Small intestine (tissue), 7 donors: ENCODE measurements around the gene BEND4. TPM values are rescaled to one million over a fixed set of nuclear protein-coding genes. Genes with fewer than 3 reads are reported as not detected.
A peak's percentile ranks its signal among the peaks of the same experiment; 100 is the strongest.

ENCODE experiments used
- DNase-seq, 2 donors: peaks; one replicate each; pipeline versions ENCODE4 v3.0.0 to v3.0.0-alpha.2; 2013
- FAIRE-seq: peaks from 2 replicates; lab custom pipeline; 2012; peaks lifted over from hg19 to GRCh38; lab: Jason Lieb, UNC
- H3K27ac ChIP-seq, 3 donors: one replicate each; pipeline ENCODE4 v1.5.1; 2013; ENCODE audit warnings: low read length in 2 of 3, mild to moderate bottlenecking in 2 of 3, control low read depth in 1 of 3, inconsistent platforms in 1 of 3, low read depth in 1 of 3, moderate library complexity in 1 of 3
- H3K27me3 ChIP-seq, 3 donors: one replicate each; pipeline ENCODE4 v1.6.1; 2013; ENCODE audit warnings: low read length in 3 of 3, inconsistent platforms in 1 of 3; ENCODE audit not compliant: control insufficient read depth in 3 of 3, insufficient read depth in 3 of 3
- H3K36me3 ChIP-seq, 3 donors: one replicate each; pipeline ENCODE4 v1.6.1; 2013; ENCODE audit warnings: low read length in 3 of 3, inconsistent platforms in 1 of 3, low read depth in 1 of 3, mild to moderate bottlenecking in 1 of 3, moderate library complexity in 1 of 3; ENCODE audit not compliant: control insufficient read depth in 3 of 3, insufficient read depth in 2 of 3
- H3K4me1 ChIP-seq, 3 donors: one replicate each; pipeline ENCODE4 v1.6.1; 2013; ENCODE audit warnings: low read length in 2 of 3, inconsistent platforms in 1 of 3, low read depth in 1 of 3, mild to moderate bottlenecking in 1 of 3, moderate library complexity in 1 of 3; ENCODE audit not compliant: control insufficient read depth in 3 of 3, insufficient read depth in 2 of 3
- H3K4me3 ChIP-seq, 3 donors: one replicate each; pipeline ENCODE4 v1.5.1; 2013; ENCODE audit warnings: low read length in 3 of 3, control low read depth in 1 of 3, inconsistent platforms in 1 of 3, low read depth in 1 of 3, mild to moderate bottlenecking in 1 of 3, moderate library complexity in 1 of 3
- H3K9me3 ChIP-seq, 2 donors: one replicate each; pipeline ENCODE4 v1.6.1; 2013; ENCODE audit warnings: low read depth in 1 of 2, low read length in 1 of 2; ENCODE audit not compliant: control insufficient read depth in 2 of 2, insufficient read depth in 1 of 2
- WGBS, 3 donors: extraction: QIAGEN DNeasy Blood & Tissue Kit; methylation state at CpG; one replicate each; pipeline ENCODE4 v1.1.7; 2013; 5-methylcytosine and 5-hydroxymethylcytosine counted together
- polyA plus RNA-seq, 4 donors: library from polyadenylated mRNA; stranded (reverse) in 3 of 4; unstranded in 1 of 4; fragments of 200-250 nt in 3 of 4; fragments of 120-200 nt in 1 of 4; gene quantifications; one replicate each; pipeline versions ENCODE4 v1.2.1 to v1.2.3, GENCODE V29; 2013
- donor health status: healthy with polysubstance abuse.
- donor health status: control.
- donor health status: control.
- donor health status: Bipolar disorder and iron deficiency.
- donor health status: healthy.

BEND4 gene
- polyA plus RNA-seq, 4 donors: 0.10 to 1.8 TPM; not detected in 2

DNA sequence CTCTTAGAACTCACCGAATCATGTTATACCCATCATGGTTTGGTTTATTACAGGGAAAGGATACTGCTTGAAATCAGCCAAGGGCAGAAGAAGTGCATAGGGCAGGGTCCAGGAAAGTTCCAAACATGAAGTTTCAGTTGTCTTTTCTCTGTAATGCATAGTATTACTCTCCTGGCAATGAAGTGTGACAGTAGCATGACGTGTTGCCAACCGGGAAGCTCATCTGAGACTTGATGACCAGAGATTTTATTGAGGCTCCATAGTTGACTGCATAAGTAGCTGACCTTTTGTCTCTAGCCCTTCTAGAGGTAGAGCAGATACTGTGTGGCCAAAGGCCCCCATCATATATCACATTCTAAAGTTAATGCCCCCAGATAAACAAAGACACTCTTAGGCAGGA lies 72.1 kb downstream of the BEND4 start:
- Histone ChIP-seq H3K27me3 (no peaks in the 10 kb centered on the region), H3K27ac (no peak overlapping the region), H3K4me3 (no peak overlapping the region), H3K9me3 (no peaks in the 10 kb centered on the region), H3K4me1 (no peaks in the 10 kb centered on the region), H3K36me3 (peaks cover 3 to 10% (median 4%) of the 10 kb centered on the region in 3 donors)
- no peak for DNase-seq
- no peak for FAIRE-seq
- 92 to 100% (median 95%) methylated on average over 3 of the region's 3 CpGs for WGBS, 3 donors

DNA sequence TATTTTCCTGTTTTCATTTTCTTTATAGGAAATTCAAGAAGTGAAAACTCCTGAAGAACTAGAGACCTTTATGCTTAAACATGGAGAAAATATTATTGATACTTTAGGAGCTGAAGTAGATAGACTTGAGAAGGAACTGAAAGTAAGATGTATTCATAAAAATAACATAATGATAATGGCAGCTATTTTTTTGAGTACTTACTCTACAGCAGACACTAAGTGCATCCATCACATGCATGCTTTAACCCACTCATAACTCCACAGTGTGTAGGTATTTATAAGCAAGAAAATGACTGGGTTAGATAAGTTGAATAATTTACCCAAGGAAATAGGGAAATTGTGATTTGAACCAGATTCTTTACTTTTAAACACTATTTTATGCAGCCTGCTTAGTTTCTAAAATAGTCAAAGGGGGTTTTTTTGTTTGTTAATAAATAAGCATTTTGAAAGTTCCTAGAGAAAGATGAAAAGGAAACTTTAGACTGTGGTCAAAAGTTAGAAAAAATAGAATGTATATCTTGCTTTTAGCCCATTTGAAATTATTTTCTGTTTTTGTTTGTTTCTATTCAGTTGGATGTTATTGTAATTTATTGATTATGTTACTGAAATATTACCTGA lies 74.2 kb downstream of the BEND4 start:
- FAIRE-seq (peak; percentile 36), DNase-seq (no peak)
- Histone ChIP-seq H3K4me3 (no peak overlapping the region), H3K27ac (no peak overlapping the region), H3K36me3 (peaks cover 3 to 10% (median 4%) of the 10 kb centered on the region in 3 donors), H3K4me1 (no peaks in the 10 kb centered on the region), H3K9me3 (no peaks in the 10 kb centered on the region), H3K27me3 (no peaks in the 10 kb centered on the region)

DNA sequence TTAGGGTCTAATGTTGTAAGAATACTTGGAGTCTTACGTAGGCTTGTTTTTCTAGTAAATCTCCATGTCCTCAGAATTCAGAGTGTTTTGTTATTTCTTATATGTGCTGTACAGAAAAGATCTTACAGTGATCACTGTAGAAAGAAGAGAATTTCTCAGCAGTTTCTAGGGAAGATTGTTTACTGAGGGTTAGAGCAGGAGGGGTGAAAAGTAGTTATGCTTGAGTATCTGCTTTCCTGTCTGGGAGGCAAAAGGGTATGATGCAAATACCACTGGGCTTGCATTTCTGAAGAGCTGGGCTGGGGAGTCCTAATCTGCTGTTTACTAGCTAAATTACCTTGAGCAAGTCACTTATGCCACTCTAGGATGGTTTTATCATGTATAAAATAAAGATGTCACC lies 78.2 kb downstream of the BEND4 start:
- WGBS, 3 donors: 94 to 95% (median 94%) methylated on average over 1 of the region's 1 CpG
- Histone ChIP-seq H3K36me3 (peaks cover 0 to 16% (median 3%) of the 10 kb centered on the region in 3 donors), H3K4me3 (no peak overlapping the region), H3K4me1 (no peaks in the 10 kb centered on the region), H3K27me3 (no peaks in the 10 kb centered on the region), H3K27ac (no peak overlapping the region), H3K9me3 (no peaks in the 10 kb centered on the region)
- FAIRE-seq (no peak), DNase-seq (no peak)

DNA sequence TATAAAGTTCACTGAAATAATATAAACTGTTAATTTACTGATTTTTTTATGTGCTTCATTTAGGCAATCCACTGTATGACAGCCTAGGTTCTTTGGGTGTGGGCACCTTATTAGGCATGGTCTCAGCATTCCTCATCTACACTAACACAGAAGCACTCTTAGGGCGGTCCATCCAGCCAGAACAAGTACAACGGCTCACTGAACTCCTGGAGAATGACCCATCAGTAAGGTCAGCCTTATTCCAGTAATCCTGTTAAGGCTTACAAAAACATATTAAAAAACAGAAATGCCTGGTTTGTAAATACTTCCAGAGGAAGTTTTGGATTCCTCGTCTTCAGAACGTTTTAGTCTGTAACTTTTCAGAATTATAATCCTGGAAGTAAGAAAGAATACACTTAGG lies 82.0 kb downstream of the BEND4 start:
- Histone ChIP-seq H3K9me3 (no peaks in the 10 kb centered on the region), H3K36me3 (peaks cover 0 to 16% (median 5%) of the 10 kb centered on the region in 3 donors), H3K4me3 (no peak overlapping the region), H3K27ac (no peak overlapping the region), H3K27me3 (no peaks in the 10 kb centered on the region), H3K4me1 (no peaks in the 10 kb centered on the region)
- no peak for DNase-seq
- 88 to 95% (median 94%) methylated on average over 4 of the region's 4 CpGs for WGBS, 3 donors
- no peak for FAIRE-seq

DNA sequence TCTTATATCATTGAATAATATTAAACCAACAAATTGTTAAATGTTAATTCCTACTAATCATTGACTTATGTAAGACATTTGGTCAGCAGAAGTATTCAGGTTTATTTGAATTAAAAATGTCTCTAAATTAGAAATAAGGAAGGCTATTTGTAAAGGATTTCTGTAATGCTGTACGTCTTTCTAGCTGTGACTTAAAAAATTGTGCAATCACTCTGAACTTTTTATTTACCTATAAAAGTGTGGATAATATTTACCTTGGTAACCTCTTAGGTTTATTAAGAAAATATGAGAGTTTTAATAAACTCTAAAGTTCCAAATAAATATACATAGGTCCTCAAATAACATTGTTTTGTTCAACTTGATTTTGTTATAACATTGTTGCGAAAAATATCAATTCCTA lies 85.2 kb downstream of the BEND4 start:
- peak; percentile 10 for FAIRE-seq
- H3K36me3 ChIP-seq: peaks cover 4 to 17% (median 13%) of the 10 kb centered on the region in 3 donors
- no peak for DNase-seq
- WGBS, 3 donors: 47 to 50% (median 49%) methylated on average over 2 of the region's 2 CpGs
- H3K4me3 ChIP-seq: no peak overlapping the region
- H3K4me1 ChIP-seq: no peaks in the 10 kb centered on the region
- no peaks in the 10 kb centered on the region for H3K27me3 ChIP-seq
- no peak overlapping the region for H3K27ac ChIP-seq
- H3K9me3 ChIP-seq: no peaks in the 10 kb centered on the region

DNA sequence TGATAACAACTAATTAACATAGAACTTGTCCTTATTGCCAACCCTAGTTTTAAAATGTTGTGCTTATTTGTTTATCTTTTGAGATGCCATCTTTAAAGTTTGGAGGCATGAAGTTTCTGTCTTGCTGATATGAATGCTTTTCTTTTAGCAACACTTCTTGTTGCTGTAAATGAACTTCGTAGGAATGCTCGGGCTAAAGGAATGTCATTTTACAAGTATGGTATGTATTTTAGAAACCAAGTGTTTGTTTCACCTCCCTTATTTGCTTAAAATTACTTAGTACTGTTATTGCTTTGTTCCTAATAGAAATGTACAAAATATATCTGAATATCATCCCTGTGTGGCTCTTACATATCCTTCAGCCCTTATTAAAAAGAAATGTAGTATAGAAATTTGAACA lies 86.1 kb downstream of the BEND4 start:
- Histone ChIP-seq H3K27me3 (no peaks in the 10 kb centered on the region), H3K27ac (no peak overlapping the region), H3K36me3 (peaks cover 4 to 21% (median 13%) of the 10 kb centered on the region in 3 donors), H3K4me3 (no peak overlapping the region), H3K9me3 (no peaks in the 10 kb centered on the region), H3K4me1 (no peaks in the 10 kb centered on the region)
- WGBS, 3 donors: 88 to 98% (median 98%) methylated on average over 2 of the region's 2 CpGs
- DNase-seq (no peak), FAIRE-seq (no peak)

Other genes starting within 250 kb of the BEND4 start
- gene TMEM33, start 217.2 kb downstream of the BEND4 start, polyA plus RNA-seq: 10 to 100 TPM in 2 of 4 donors, 1 to 10 TPM in 2; 6.2 to 41.3 (median 14.4) TPM
- gene DCAF4L1, start 170.9 kb downstream of the BEND4 start, polyA plus RNA-seq: under 1 TPM in 3 of 4 donors, not detected in 1; 0.06 to 0.24 (median 0.22) TPM
- 10 to 100 TPM; 15.1 to 64.4 (median 25.7) TPM for gene SLC30A9, start 162.1 kb downstream of the BEND4 start, polyA plus RNA-seq
- 10 to 100 TPM in 2 of 4 donors, under 1 TPM in 2; 0.45 to 32.3 (median 6.7) TPM for gene SHISA3, start 244.8 kb upstream of the BEND4 start, polyA plus RNA-seq